Gastroesophageal sphincter (tissue), 4 donors: ENCODE results near the gene COLEC12. TPM values are rescaled to one million over a fixed set of nuclear protein-coding genes. Genes with fewer than 3 reads are reported as not detected.

Experiments used
- ATAC-seq: fragments of 150-250 bp; one replicate; pipeline ENCODE4 v1.9.1; 2016; ENCODE audit warnings: mild to moderate bottlenecking, moderate library complexity
- H3K27ac ChIP-seq, 4 donors: fragments of 200-600 bp; sonication (generic) in 3 of 4; 1 replicate in 3 of 4; 2 replicates in 1 of 4; pipeline ENCODE4 v1.5.1; 2016 to 2019
- H3K27me3 ChIP-seq: fragments of 200-600 bp; sonication (generic); one replicate; pipeline ENCODE4 v1.5.1; 2019
- H3K36me3 ChIP-seq, 2 donors: fragments of 200-600 bp; sonication (generic); one replicate each; pipeline ENCODE4 v1.5.1; 2019; ENCODE audit warnings: control low read depth in 1 of 2
- H3K4me1 ChIP-seq, 3 donors: fragments of 200-600 bp; sonication (generic); 1 replicate in 2 of 3; 2 replicates in 1 of 3; pipeline ENCODE4 v1.5.1; 2016 to 2019; ENCODE audit warnings: control low read depth in 2 of 3
- H3K4me3 ChIP-seq, 2 donors: fragments of 200-600 bp; sonication (generic); one replicate each; pipeline ENCODE4 v1.5.1; 2019; ENCODE audit warnings: mild to moderate bottlenecking in 1 of 2, moderate library complexity in 1 of 2
- H3K9me3 ChIP-seq, 3 donors: fragments of 200-600 bp; sonication (generic); one replicate each; pipeline ENCODE4 v1.5.1; 2017 to 2019; ENCODE audit warnings: control low read depth in 2 of 3
- CTCF ChIP-seq, 4 experiments: fragments of 200-600 bp in 2 of 4; fragments of 450-650 bp in 2 of 4; sonication (generic) in 1 of 4; IDR thresholded peaks; one replicate each; pipeline ENCODE4 v1.5.1; 2017 to 2019; ENCODE audit warnings: antibody characterized with exemption in 4 of 4, mild to moderate bottlenecking in 2 of 4, moderate library complexity in 2 of 4
- EP300 ChIP-seq: sonication (generic); formaldehyde crosslinking; IDR thresholded peaks from one replicate; pipeline ENCODE4 v1.6.1; 2017; ENCODE audit warnings: antibody characterized with exemption, mild to moderate bottlenecking
- POLR2A ChIP-seq, 2 donors: fragments of 450-650 bp; IDR thresholded peaks; one replicate each; pipeline ENCODE4 v1.6.1; 2017; ENCODE audit warnings: antibody characterized with exemption in 2 of 2, mild to moderate bottlenecking in 2 of 2, moderate library complexity in 1 of 2
- POLR2AphosphoS5 ChIP-seq: sonication (generic); formaldehyde crosslinking; IDR thresholded peaks from one replicate; pipeline ENCODE4 v1.6.1; 2017; ENCODE audit warnings: antibody characterized with exemption
- WGBS, 2 donors: methylation state at CpG; one replicate each; pipeline ENCODE4 v1.1.5; 2018; ENCODE audit warnings: low coverage in 1 of 2; 5-methylcytosine and 5-hydroxymethylcytosine counted together
- total RNA-seq, 4 donors: library from RNA; depleted of rRNA; stranded (reverse); fragments of >200 nt; gene quantifications; one replicate each; pipeline ENCODE4 v1.1.0, GENCODE V29; 2016

COLEC12 gene
- total RNA-seq, 4 donors from 2014 or later: 21.2 to 40.1 (median 37.1) TPM

- 77 to 88% methylated on average over 2 of the region's 2 CpGs for WGBS, 2 donors
- Histone ChIP-seq H3K4me1 (peaks cover 0 to 42% (median 7%) of the 10 kb centered on the region in 3 donors), H3K27ac (peak overlapping the region in 3 of 4 donors; percentile 20 to 65 (median 53)), H3K36me3 (no peaks in the 10 kb centered on the region), H3K27me3 (no peaks in the 10 kb centered on the region), H3K4me3 (no peak overlapping the region), H3K9me3 (no peaks in the 10 kb centered on the region)
- no peak for ATAC-seq
- TF ChIP-seq EP300 (no peak), CTCF (IDR thresholded peaks at IDR 0.05) (no peak), POLR2A (IDR thresholded peaks at IDR 0.05) (no peak), POLR2AphosphoS5 (no peak)
Measured at GRCh38 chr18:415617-416612, 84.6 kb downstream of the COLEC12 start.

- WGBS, 2 donors: 72 to 82% methylated on average over 7 of the region's 7 CpGs
- Histone ChIP-seq H3K4me3 (no peak overlapping the region), H3K36me3 (no peaks in the 10 kb centered on the region), H3K9me3 (no peaks in the 10 kb centered on the region), H3K27ac (peak overlapping the region in 1 of 4 donors; percentile 65), H3K27me3 (no peaks in the 10 kb centered on the region), H3K4me1 (peaks cover 0 to 44% (median 7%) of the 10 kb centered on the region in 3 donors)
- no peak for ATAC-seq
- TF ChIP-seq POLR2A (IDR thresholded peaks at IDR 0.05): no peak
- TF ChIP-seq CTCF (IDR thresholded peaks at IDR 0.05): no peak
- TF ChIP-seq EP300: no peak
- TF ChIP-seq POLR2AphosphoS5: no peak
Measured at GRCh38 chr18:415047-415446, 85.5 kb downstream of the COLEC12 start.

GRCh38 chr18:413233-413632, 87.3 kb downstream of the COLEC12 start:
- no peak for ATAC-seq
- TF ChIP-seq POLR2AphosphoS5 (no peak), EP300 (no peak), CTCF (IDR thresholded peaks at IDR 0.05) (no peak), POLR2A (IDR thresholded peaks at IDR 0.05) (no peak)
- H3K27me3 ChIP-seq: no peaks in the 10 kb centered on the region
- 56 to 59% methylated on average over 3 of the region's 3 CpGs for WGBS, 2 donors
- H3K4me1 ChIP-seq: peaks cover 0 to 52% (median 3%) of the 10 kb centered on the region in 3 donors
- no peak overlapping the region for H3K27ac ChIP-seq
- H3K4me3 ChIP-seq: no peak overlapping the region
- H3K9me3 ChIP-seq: no peaks in the 10 kb centered on the region
- H3K36me3 ChIP-seq: no peaks in the 10 kb centered on the region

- no peak for ATAC-seq
- Histone ChIP-seq H3K27me3 (no peaks in the 10 kb centered on the region), H3K4me1 (peaks cover 0 to 42% (median 4%) of the 10 kb centered on the region in 3 donors), H3K27ac (peak overlapping the region in 1 of 4 donors; percentile 38), H3K36me3 (no peaks in the 10 kb centered on the region), H3K4me3 (no peak overlapping the region), H3K9me3 (no peaks in the 10 kb centered on the region)
- TF ChIP-seq POLR2A (IDR thresholded peaks at IDR 0.05) (no peak), EP300 (no peak), CTCF (IDR thresholded peaks at IDR 0.05) (no peak), POLR2AphosphoS5 (no peak)
Measured at GRCh38 chr18:410047-410455, 90.5 kb downstream of the COLEC12 start.
